Liver (tissue), 9 donors: ENCODE data around the gene AATK. TPM values are rescaled to one million over a fixed set of nuclear protein-coding genes. Genes with fewer than 3 reads are reported as not detected.

Source experiments
- DNase-seq: peaks from one replicate; pipeline ENCODE4 v3.0.0-alpha.2; 2017; ENCODE audit warnings: low spot score
- H3K27ac ChIP-seq, 2 donors: one replicate each; pipeline ENCODE4 v1.7.0; 2013; ENCODE audit warnings: inconsistent platforms in 2 of 2, low read length in 2 of 2, control low read depth in 1 of 2, low read depth in 1 of 2, mild to moderate bottlenecking in 1 of 2
- H3K27me3 ChIP-seq, 4 donors: one replicate each; pipeline versions ENCODE4 v1.6.1 to v1.7.0; 2013; ENCODE audit warnings: low read length in 3 of 4, inconsistent platforms in 1 of 4, mild to moderate bottlenecking in 1 of 4, moderate library complexity in 1 of 4; ENCODE audit not compliant: control insufficient read depth in 4 of 4, insufficient read depth in 4 of 4
- H3K36me3 ChIP-seq, 4 donors: one replicate each; pipeline versions ENCODE4 v1.6.1 to v1.7.0; 2013; ENCODE audit warnings: low read length in 3 of 4, mild to moderate bottlenecking in 3 of 4, low read depth in 1 of 4, moderate library complexity in 1 of 4; ENCODE audit not compliant: control insufficient read depth in 4 of 4, insufficient read depth in 3 of 4
- H3K4me1 ChIP-seq, 4 donors: one replicate each; pipeline versions ENCODE4 v1.6.1 to v1.7.0; 2013; ENCODE audit warnings: low read length in 3 of 4, mild to moderate bottlenecking in 3 of 4, moderate library complexity in 1 of 4; ENCODE audit not compliant: control insufficient read depth in 4 of 4, insufficient read depth in 4 of 4
- H3K4me3 ChIP-seq, 3 donors: one replicate each; pipeline versions ENCODE4 v1.6.1 to v1.7.0; 2013; ENCODE audit warnings: low read length in 3 of 3, control low read depth in 1 of 3, low read depth in 1 of 3, mild to moderate bottlenecking in 1 of 3
- H3K9ac ChIP-seq, 2 donors: one replicate each; pipeline ENCODE4 v1.7.0; 2013; ENCODE audit warnings: low read length in 2 of 2, mild to moderate bottlenecking in 2 of 2, moderate library complexity in 2 of 2, control low read depth in 1 of 2, low read depth in 1 of 2
- H3K9me3 ChIP-seq, 4 donors: one replicate each; pipeline versions ENCODE4 v1.6.1 to v1.7.0; 2013; ENCODE audit warnings: low read length in 3 of 4; ENCODE audit not compliant: control insufficient read depth in 4 of 4
- ATF3 ChIP-seq: IDR thresholded peaks from 2 replicates; pipeline ENCODE4 v1.6.1; 2016; ENCODE audit warnings: antibody characterized with exemption
- FOXA1 ChIP-seq: IDR thresholded peaks from 2 replicates; pipeline ENCODE4 v1.6.1; 2016; ENCODE audit warnings: antibody characterized with exemption
- FOXA2 ChIP-seq: IDR thresholded peaks from 2 replicates; pipeline ENCODE4 v1.6.1; 2016; ENCODE audit warnings: antibody characterized with exemption
- GABPA ChIP-seq, 2 donors: IDR thresholded peaks in 1 of 2; conservative IDR thresholded peaks in 1 of 2; 2 replicates each; pipeline ENCODE4 v1.6.1; 2016; ENCODE audit warnings: antibody characterized with exemption in 2 of 2, mild to moderate bottlenecking in 1 of 2, moderate library complexity in 1 of 2
- HNF4G ChIP-seq: IDR thresholded peaks from 2 replicates; pipeline ENCODE4 v1.6.1; 2016; ENCODE audit warnings: antibody characterized with exemption
- JUND ChIP-seq, 2 donors: IDR thresholded peaks; 2 replicates each; pipeline ENCODE4 v1.6.1; 2016; ENCODE audit warnings: antibody characterized with exemption in 2 of 2
- MAX ChIP-seq: IDR thresholded peaks from 2 replicates; pipeline ENCODE4 v1.6.1; 2016; ENCODE audit warnings: antibody characterized with exemption
- NR2F2 ChIP-seq: IDR thresholded peaks from 2 replicates; pipeline ENCODE4 v1.6.1; 2016; ENCODE audit warnings: antibody characterized with exemption
- RAD21 ChIP-seq, 2 donors: IDR thresholded peaks; 2 replicates each; pipeline ENCODE4 v1.6.1; 2016; ENCODE audit warnings: antibody characterized with exemption in 2 of 2, mild to moderate bottlenecking in 2 of 2
- REST ChIP-seq: IDR thresholded peaks from 2 replicates; pipeline ENCODE4 v1.6.1; 2016; ENCODE audit warnings: antibody characterized with exemption, mild to moderate bottlenecking
- RXRA ChIP-seq, 2 donors: IDR thresholded peaks; 2 replicates each; pipeline ENCODE4 v1.6.1; 2017 to 2018; ENCODE audit warnings: antibody characterized with exemption in 2 of 2, mild to moderate bottlenecking in 1 of 2
- SP1 ChIP-seq: IDR thresholded peaks from 2 replicates; pipeline ENCODE4 v1.6.1; 2018; ENCODE audit warnings: antibody characterized with exemption, mild to moderate bottlenecking
- TAF1 ChIP-seq: conservative IDR thresholded peaks from 2 replicates; pipeline ENCODE4 v1.6.1; 2016; ENCODE audit warnings: antibody characterized with exemption, mild to moderate bottlenecking
- YY1 ChIP-seq: IDR thresholded peaks from 2 replicates; pipeline ENCODE4 v1.6.1; 2016; ENCODE audit warnings: antibody characterized with exemption, mild to moderate bottlenecking
- ZBTB33 ChIP-seq: IDR thresholded peaks from 2 replicates; pipeline ENCODE4 v1.6.1; 2016; ENCODE audit warnings: antibody characterized with exemption
- WGBS: extraction: QIAGEN DNeasy Blood & Tissue Kit; methylation state at CpG from one replicate; pipeline ENCODE4 v1.1.7; 2013; 5-methylcytosine and 5-hydroxymethylcytosine counted together
- polyA plus RNA-seq, 2 donors: library from polyadenylated mRNA; stranded (reverse) in 1 of 2; unstranded in 1 of 2; fragments of 200-250 nt in 1 of 2; fragments of >200 nt in 1 of 2; fragmentation: Nextera tagmentation in 1 of 2; extraction: Ambion mirVana in 1 of 2; gene quantifications; one replicate each; pipeline versions ENCODE4 v1.2.1 to v1.2.3, GENCODE V29; 2013 to 2015
- total RNA-seq, 2 donors: library from RNA; depleted of rRNA; stranded (reverse); fragments of >200 nt; gene quantifications; one replicate each; pipeline ENCODE4 v1.2.3, GENCODE V29; 2014
- donor health status: healthy.
- donor health status: healthy.
- donor health status: healthy.
- donor health status: healthy.
- donor health status: healthy.

AATK gene
- total and polyA plus RNA-seq, 4 donors, result 0.24 to 2.3 (median 0.62) TPM

- 92% methylated on average over 39 of the region's 39 CpGs for WGBS
- H3K4me3 ChIP-seq, result no peak overlapping the region
- no peaks in the 10 kb centered on the region for H3K9me3 ChIP-seq
- H3K27me3 ChIP-seq, result no peaks in the 10 kb centered on the region
- no peaks in the 10 kb centered on the region for H3K36me3 ChIP-seq
- no peak overlapping the region for H3K27ac ChIP-seq
- no peak overlapping the region for H3K9ac ChIP-seq
- TF ChIP-seq ATF3 (no peak), NR2F2 (no peak), HNF4G (no peak), ZBTB33 (no peak), JUND (IDR thresholded peaks at IDR 0.05) (no peak), YY1 (no peak), RXRA (IDR thresholded peaks at IDR 0.05) (no peak), RAD21 (IDR thresholded peaks at IDR 0.05) (no peak), FOXA2 (no peak)
- DNase-seq, result no peak
- H3K4me1 ChIP-seq, result peaks cover 0 to 2% (median 1%) of the 10 kb centered on the region in 4 donors
These were observed 8.0 kb downstream of the AATK start for GRCh38 chr17:81157848-81158687.

GRCh38 chr17:81156866-81157805, 8.9 kb downstream of the AATK start:
- Histone ChIP-seq H3K4me1 (peaks cover 0 to 2% (median 1%) of the 10 kb centered on the region in 4 donors), H3K36me3 (no peaks in the 10 kb centered on the region), H3K27ac (no peak overlapping the region), H3K9me3 (no peaks in the 10 kb centered on the region), H3K4me3 (no peak overlapping the region), H3K9ac (no peak overlapping the region), H3K27me3 (no peaks in the 10 kb centered on the region)
- WGBS, result 91% methylated on average over 38 of the region's 38 CpGs
- DNase-seq, result no peak
- TF ChIP-seq SP1 (no peak), MAX (no peak), ATF3 (no peak), REST (no peak), ZBTB33 (no peak), FOXA2 (no peak), NR2F2 (no peak), JUND (IDR thresholded peaks at IDR 0.05) (no peak), FOXA1 (no peak), GABPA (IDR thresholded peaks at IDR 0.05 in 1 of 2, conservative IDR thresholded peaks at IDR 0.05 in 1 of 2) (no peak), TAF1 (no peak), RXRA (IDR thresholded peaks at IDR 0.05) (no peak), RAD21 (IDR thresholded peaks at IDR 0.05) (no peak)
